Natural killer cell (primary cell): ENCODE data around the gene XCL1. TPM values are rescaled to one million over a fixed set of nuclear protein-coding genes. Genes with fewer than 3 reads are reported as not detected.

Experiments
- ATAC-seq, 3 donors: fragments of 150-1000 bp in 2 of 3; fragments of 200-7000 bp in 1 of 3; cut with Tn5 transposase; 1 replicate in 1 of 3; 2 replicates in 2 of 3; pipeline ENCODE4 v1.10.0; 2021; ENCODE audit warnings: mild to moderate bottlenecking in 2 of 3, moderate library complexity in 2 of 3
- DNase-seq, 2 donors: peaks; one replicate each; pipeline versions ENCODE4 v3.0.0 to v3.0.0-alpha.2; 2013 to 2021; ENCODE audit warnings: mixed read lengths in 1 of 2
- H3K27ac ChIP-seq: one replicate; pipeline ENCODE4 v1.5.1; 2013; ENCODE audit warnings: mild to moderate bottlenecking, low read length
- H3K27me3 ChIP-seq: one replicate; pipeline ENCODE4 v1.6.1; 2013; ENCODE audit warnings: low read length; ENCODE audit not compliant: control insufficient read depth, insufficient read depth
- H3K36me3 ChIP-seq: one replicate; pipeline ENCODE4 v1.6.1; 2013; ENCODE audit warnings: low read length; ENCODE audit not compliant: control insufficient read depth, insufficient read depth
- H3K4me1 ChIP-seq: one replicate; pipeline ENCODE4 v1.6.1; 2013; ENCODE audit warnings: low read length; ENCODE audit not compliant: control insufficient read depth, insufficient read depth
- H3K4me3 ChIP-seq: one replicate; pipeline ENCODE4 v1.5.1; 2013; ENCODE audit warnings: low read length
- H3K9me3 ChIP-seq: one replicate; pipeline ENCODE4 v1.6.1; 2013; ENCODE audit warnings: low read length; ENCODE audit not compliant: control insufficient read depth, insufficient read depth
- H3K27ac Mint-ChIP-seq, 2 donors: one replicate each; pipeline ENCODE4 v1.8.0; 2022; ENCODE audit warnings: mild to moderate bottlenecking in 2 of 2, mixed read lengths in 2 of 2, moderate library complexity in 1 of 2
- H3K27me3 Mint-ChIP-seq, 2 donors: one replicate each; pipeline ENCODE4 v1.8.0; 2022; ENCODE audit warnings: low read depth in 2 of 2, mixed read lengths in 2 of 2
- H3K36me3 Mint-ChIP-seq: one replicate; pipeline ENCODE4 v1.8.0; 2022; ENCODE audit warnings: mixed read lengths
- H3K4me1 Mint-ChIP-seq, 2 donors: one replicate each; pipeline ENCODE4 v1.8.0; 2022; ENCODE audit warnings: mixed read lengths in 2 of 2
- H3K4me3 Mint-ChIP-seq: one replicate; pipeline ENCODE4 v1.8.0; 2022; ENCODE audit warnings: mild to moderate bottlenecking, moderate library complexity, mixed read lengths
- H3K9me3 Mint-ChIP-seq, 2 donors: one replicate each; pipeline ENCODE4 v1.8.0; 2022; ENCODE audit warnings: mixed read lengths in 2 of 2
- WGBS: methylation state at CpG from one replicate; pipeline ENCODE4 v1.1.7; 2013; ENCODE audit warnings: missing lambda C conversion rate; ENCODE audit not compliant: insufficient coverage; 5-methylcytosine and 5-hydroxymethylcytosine counted together
- intact Hi-C: fragments of 100-400 bp; cut with micrococcal nuclease; formaldehyde crosslinking; loops from one replicate; pipeline ENCODE4 v1.14.2; 2022
- total RNA-seq, 4 donors: library from RNA; stranded (reverse); fragments of 120-200 nt in 1 of 4; gene quantifications; one replicate each; pipeline versions ENCODE4 v1.2.3 to v1.2.4, GENCODE V29; 2013 to 2022
- TF ChIP-seq, protein P1 (sequence below): fragments of 200-600 bp; IDR thresholded peaks from one replicate; pipeline ENCODE4 v1.8.0; 2022; ENCODE audit warnings: antibody characterized with exemption

XCL1 gene
- total RNA-seq, 3 donors from 2014 or later (not counting 1 experiment from before 2014, with no cell fraction given): 11.4 to 23.8 (median 16.1) TPM

DNA sequence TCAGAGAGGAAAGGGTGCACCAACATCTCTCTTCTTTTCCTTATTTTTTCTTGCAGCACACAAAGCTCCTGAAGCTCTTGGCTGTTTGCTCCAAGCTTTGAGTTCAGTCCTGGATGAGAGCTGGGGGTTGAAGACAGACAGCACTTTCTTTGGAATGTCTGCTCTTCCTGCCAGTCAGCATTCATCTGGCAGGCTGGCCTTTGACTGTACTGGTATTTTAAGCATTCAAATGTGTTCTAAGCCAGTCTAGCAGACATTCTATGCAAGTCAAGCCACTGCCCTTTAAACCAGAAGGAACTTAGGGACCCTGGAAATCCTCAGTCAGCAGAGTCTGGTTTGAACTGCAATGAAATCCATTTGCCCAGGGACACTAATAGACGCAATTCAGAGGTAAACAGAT is 45.0 kb downstream of the XCL1 start:
- intact Hi-C loops: no loop called here
- Mint-ChIP-seq H3K9me3 (no peaks in the 10 kb centered on the region), H3K4me3 (no peak overlapping the region), H3K27ac (no peak overlapping the region), H3K4me1 (no peaks in the 10 kb centered on the region), H3K27me3 (peaks cover 0 to 7% of the 10 kb centered on the region in 2 donors), H3K36me3 (no peaks in the 10 kb centered on the region)
- TF ChIP-seq, protein P1, sequence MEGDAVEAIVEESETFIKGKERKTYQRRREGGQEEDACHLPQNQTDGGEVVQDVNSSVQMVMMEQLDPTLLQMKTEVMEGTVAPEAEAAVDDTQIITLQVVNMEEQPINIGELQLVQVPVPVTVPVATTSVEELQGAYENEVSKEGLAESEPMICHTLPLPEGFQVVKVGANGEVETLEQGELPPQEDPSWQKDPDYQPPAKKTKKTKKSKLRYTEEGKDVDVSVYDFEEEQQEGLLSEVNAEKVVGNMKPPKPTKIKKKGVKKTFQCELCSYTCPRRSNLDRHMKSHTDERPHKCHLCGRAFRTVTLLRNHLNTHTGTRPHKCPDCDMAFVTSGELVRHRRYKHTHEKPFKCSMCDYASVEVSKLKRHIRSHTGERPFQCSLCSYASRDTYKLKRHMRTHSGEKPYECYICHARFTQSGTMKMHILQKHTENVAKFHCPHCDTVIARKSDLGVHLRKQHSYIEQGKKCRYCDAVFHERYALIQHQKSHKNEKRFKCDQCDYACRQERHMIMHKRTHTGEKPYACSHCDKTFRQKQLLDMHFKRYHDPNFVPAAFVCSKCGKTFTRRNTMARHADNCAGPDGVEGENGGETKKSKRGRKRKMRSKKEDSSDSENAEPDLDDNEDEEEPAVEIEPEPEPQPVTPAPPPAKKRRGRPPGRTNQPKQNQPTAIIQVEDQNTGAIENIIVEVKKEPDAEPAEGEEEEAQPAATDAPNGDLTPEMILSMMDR: no peak
- Histone ChIP-seq H3K27ac (no peak overlapping the region), H3K27me3 (no peaks in the 10 kb centered on the region), H3K4me3 (no peak overlapping the region), H3K9me3 (no peaks in the 10 kb centered on the region), H3K36me3 (no peaks in the 10 kb centered on the region), H3K4me1 (no peaks in the 10 kb centered on the region)
- DNase-seq (no peak), ATAC-seq (no peak)
- WGBS: 100% methylated on average over 1 of the region's 1 CpG

DNA sequence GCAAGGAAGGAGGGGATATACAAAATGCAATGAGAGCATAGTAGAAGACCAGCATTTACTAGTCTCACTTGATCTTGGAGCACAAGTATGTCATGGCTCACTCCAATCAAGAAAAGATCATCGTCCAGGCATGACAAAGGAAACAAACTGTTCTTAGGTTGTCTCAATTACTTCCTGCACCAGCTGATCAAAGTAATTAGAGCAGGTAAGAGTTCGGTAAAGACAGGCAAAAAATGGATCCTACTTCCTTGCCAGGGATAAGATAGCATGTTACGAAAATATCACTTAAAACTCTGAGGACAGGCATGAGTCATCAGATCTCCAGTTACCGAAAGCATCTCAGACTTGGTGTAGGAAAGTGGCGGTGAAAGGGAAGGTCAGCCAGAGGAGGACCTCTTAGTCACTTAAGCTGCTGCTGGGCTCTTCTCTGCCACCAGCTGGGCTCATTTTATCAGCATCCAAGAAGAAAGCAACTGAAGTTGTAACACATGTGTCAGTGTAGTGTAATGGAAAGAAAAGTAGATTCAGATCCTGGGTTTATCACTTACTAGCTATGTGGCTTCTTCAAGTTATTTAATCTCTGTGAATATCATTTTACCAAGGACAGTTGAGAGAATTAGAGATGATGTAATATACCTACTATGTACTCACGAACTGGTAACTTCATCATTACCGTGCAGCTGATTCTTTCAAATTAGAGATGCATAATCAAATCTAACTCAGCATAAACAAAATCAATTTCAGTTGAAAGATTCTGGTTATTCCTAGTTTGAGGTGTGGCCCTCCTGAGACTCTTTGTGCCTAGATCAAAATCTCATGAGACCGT is 46.8 kb downstream of the XCL1 start:
- H3K4me1 ChIP-seq: no peaks in the 10 kb centered on the region
- H3K4me3 ChIP-seq: no peak overlapping the region
- TF ChIP-seq, protein P1: no peak
- Mint-ChIP-seq H3K4me3 (no peak overlapping the region), H3K27ac (no peak overlapping the region), H3K27me3 (peaks cover 0 to 7% of the 10 kb centered on the region in 2 donors), H3K4me1 (no peaks in the 10 kb centered on the region), H3K9me3 (no peaks in the 10 kb centered on the region), H3K36me3 (no peaks in the 10 kb centered on the region)
- DNase-seq (no peak), ATAC-seq (no peak)
- no peaks in the 10 kb centered on the region for H3K27me3 ChIP-seq
- H3K27ac ChIP-seq: no peak overlapping the region
- no peaks in the 10 kb centered on the region for H3K9me3 ChIP-seq
- intact Hi-C loops: no loop called here
- 85% methylated on average over 7 of the region's 8 CpGs for WGBS
- no peaks in the 10 kb centered on the region for H3K36me3 ChIP-seq

DNA sequence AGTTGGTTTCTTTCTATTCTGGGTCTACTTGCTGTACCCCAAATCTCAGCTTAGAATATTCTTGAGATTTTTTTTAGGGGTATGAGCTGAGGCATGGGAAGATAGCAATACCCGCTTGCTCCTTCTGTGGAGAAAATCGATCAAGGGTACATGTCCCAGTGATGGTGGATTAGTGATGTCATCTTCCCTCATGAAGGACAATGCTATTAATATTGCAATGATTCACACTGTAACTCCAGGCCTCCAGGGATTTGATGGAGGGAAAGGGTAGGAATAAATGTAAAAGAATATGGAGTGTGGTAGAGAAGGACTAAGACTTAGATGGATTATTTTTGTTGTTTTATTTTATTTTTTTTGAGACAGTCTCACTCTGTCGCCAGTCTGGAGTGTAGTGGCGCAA is 47.4 kb downstream of the XCL1 start:
- intact Hi-C loops: no loop called here
- TF ChIP-seq, protein P1: no peak

DNA sequence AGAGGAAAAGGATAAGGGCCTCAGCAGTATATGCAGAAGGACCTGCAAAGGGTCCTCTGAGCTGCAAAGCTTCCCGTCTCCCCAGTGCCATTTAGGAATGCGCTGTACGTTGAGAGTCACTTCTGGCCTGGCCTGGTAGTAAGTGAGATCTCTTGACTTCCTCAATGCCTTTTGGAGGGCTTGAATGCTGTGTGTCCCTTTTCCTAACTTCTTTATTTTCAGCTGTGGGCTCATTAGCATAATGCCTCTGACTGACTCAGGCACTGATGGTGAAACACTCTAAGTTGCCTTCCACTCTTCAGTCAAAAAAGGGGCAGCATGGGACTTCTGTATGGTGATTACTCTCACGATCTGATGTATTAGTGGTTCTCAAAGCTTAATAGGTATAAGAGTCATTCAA is 49.9 kb downstream of the XCL1 start:
- WGBS: 88% methylated on average over 4 of the region's 4 CpGs

More for the DNA sequence above, 47.4 kb downstream of the XCL1 start:
- no peaks in the 10 kb centered on the region for H3K4me1 Mint-ChIP-seq
- H3K27ac Mint-ChIP-seq: no peak overlapping the region
- DNase-seq (no peak), ATAC-seq (no peak)
- peaks cover 0 to 7% of the 10 kb centered on the region in 2 donors for H3K27me3 Mint-ChIP-seq
- Histone ChIP-seq H3K9me3 (no peaks in the 10 kb centered on the region), H3K4me1 (no peaks in the 10 kb centered on the region), H3K27me3 (no peaks in the 10 kb centered on the region), H3K36me3 (no peaks in the 10 kb centered on the region), H3K27ac (no peak overlapping the region), H3K4me3 (no peak overlapping the region)
- WGBS: 96% methylated on average over 4 of the region's 4 CpGs
- no peak overlapping the region for H3K4me3 Mint-ChIP-seq
- no peaks in the 10 kb centered on the region for H3K36me3 Mint-ChIP-seq
- no peaks in the 10 kb centered on the region for H3K9me3 Mint-ChIP-seq

More for the DNA sequence above, 49.9 kb downstream of the XCL1 start:
- Histone ChIP-seq H3K27ac (no peak overlapping the region), H3K4me3 (no peak overlapping the region), H3K36me3 (no peaks in the 10 kb centered on the region), H3K4me1 (no peaks in the 10 kb centered on the region), H3K9me3 (no peaks in the 10 kb centered on the region), H3K27me3 (no peaks in the 10 kb centered on the region)
- Mint-ChIP-seq H3K4me1 (no peaks in the 10 kb centered on the region), H3K27ac (no peak overlapping the region), H3K4me3 (no peak overlapping the region), H3K36me3 (no peaks in the 10 kb centered on the region), H3K27me3 (peaks cover 3 to 7% of the 10 kb centered on the region in 2 donors), H3K9me3 (no peaks in the 10 kb centered on the region)
- no peak for DNase-seq
- ATAC-seq: no peak
- intact Hi-C loops: no loop called here
- TF ChIP-seq, protein P1: no peak
